UCSD-AML1 (cell line): ENCODE measurements around the gene PLS1.
"Not testable (repeated sequence)": the region's sequence is repeated elsewhere in the genome, so short reads cannot be mapped to it uniquely, and the experiment has no call there.

Experiments
- DNase-seq: peaks from one replicate; lab custom pipeline; 2025; ENCODE audit not compliant: unreplicated experiment; lab: John Stamatoyannopoulos, UW

PLS1 gene

GRCh38 chr3:142595581-142595950, 627 bp upstream of the PLS1 start:
- DNase-seq: no peak

- no peak for DNase-seq
Observed at GRCh38 chr3:142596726-142597088, 514 bp downstream of the PLS1 start.

GRCh38 chr3:142597906-142598305, 1.7 kb downstream of the PLS1 start:
- DNase-seq: no peak

- DNase-seq: no peak
Observed at GRCh38 chr3:142601713-142602112, 5.5 kb downstream of the PLS1 start.

- DNase-seq: no peak
Observed at GRCh38 chr3:142602619-142603385, 6.6 kb downstream of the PLS1 start.

- DNase-seq: not testable (repeated sequence)
Observed at GRCh38 chr3:142603386-142603705, 7.2 kb downstream of the PLS1 start.

- DNase-seq: no peak
Observed at GRCh38 chr3:142604940-142605339, 8.7 kb downstream of the PLS1 start.

- DNase-seq: no peak
Observed at GRCh38 chr3:142608631-142609030, 12.4 kb downstream of the PLS1 start.

GRCh38 chr3:142609136-142609535, 12.9 kb downstream of the PLS1 start:
- no peak for DNase-seq

- DNase-seq: no peak
Observed at GRCh38 chr3:142611206-142611605, 15.0 kb downstream of the PLS1 start.

GRCh38 chr3:142613491-142613890, 17.3 kb downstream of the PLS1 start:
- no peak for DNase-seq

- no peak for DNase-seq
Observed at GRCh38 chr3:142614059-142614626, 17.9 kb downstream of the PLS1 start.

GRCh38 chr3:142615171-142615570, 19.0 kb downstream of the PLS1 start:
- DNase-seq: no peak

- DNase-seq: no peak
Observed at GRCh38 chr3:142618917-142619461, 22.8 kb downstream of the PLS1 start.

GRCh38 chr3:142622405-142622804, 26.2 kb downstream of the PLS1 start:
- no peak for DNase-seq

GRCh38 chr3:142623194-142623593, 27.0 kb downstream of the PLS1 start:
- DNase-seq: no peak

GRCh38 chr3:142624341-142625152, 28.4 kb downstream of the PLS1 start:
- no peak for DNase-seq

- no peak for DNase-seq
Observed at GRCh38 chr3:142625153-142625440, 28.9 kb downstream of the PLS1 start.

GRCh38 chr3:142626971-142627370, 30.8 kb downstream of the PLS1 start:
- no peak for DNase-seq

GRCh38 chr3:142628801-142629200, 32.6 kb downstream of the PLS1 start:
- DNase-seq: no peak

GRCh38 chr3:142633073-142633472, 36.9 kb downstream of the PLS1 start:
- no peak for DNase-seq

GRCh38 chr3:142636050-142636449, 39.9 kb downstream of the PLS1 start:
- no peak for DNase-seq
